HG03469 (cell line): ENCODE measurements around the gene FMN2.

ENCODE experiments used
- ATAC-seq: cut with Tn5 transposase; IDR thresholded peaks from one replicate; pipeline ENCODE4 v1.9.1; 2021; ENCODE audit warnings: mild to moderate bottlenecking, moderate library complexity, moderate number of reproducible peaks; ENCODE audit not compliant: unreplicated experiment

The FMN2 gene

DNA sequence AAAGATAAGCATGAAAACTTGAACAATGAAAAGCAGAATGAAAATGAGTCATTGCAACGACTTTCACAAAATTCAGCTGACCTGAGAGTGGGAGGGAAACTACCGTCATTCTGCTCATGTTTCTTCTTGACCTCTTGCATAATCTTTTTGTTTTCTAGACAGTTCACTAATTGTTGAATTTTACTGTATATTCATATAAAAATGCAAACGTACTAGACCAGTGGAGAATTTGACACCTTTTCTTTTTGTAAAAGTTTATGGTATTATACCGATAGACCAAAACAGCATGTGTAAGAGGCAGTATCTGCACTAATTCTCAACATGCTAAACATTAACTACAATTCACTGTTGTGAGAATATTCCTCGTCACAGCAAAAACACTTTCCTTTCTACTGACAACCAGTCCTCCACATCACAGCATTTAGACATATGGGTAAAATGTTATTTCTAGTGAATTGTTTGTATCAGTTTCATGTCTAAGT lies 382.5 kb downstream of the FMN2 start:
- no peak for ATAC-seq

GRCh38 chr1:240475832-240476231 lies 384.1 kb downstream of the FMN2 start:
- ATAC-seq: no peak

DNA sequence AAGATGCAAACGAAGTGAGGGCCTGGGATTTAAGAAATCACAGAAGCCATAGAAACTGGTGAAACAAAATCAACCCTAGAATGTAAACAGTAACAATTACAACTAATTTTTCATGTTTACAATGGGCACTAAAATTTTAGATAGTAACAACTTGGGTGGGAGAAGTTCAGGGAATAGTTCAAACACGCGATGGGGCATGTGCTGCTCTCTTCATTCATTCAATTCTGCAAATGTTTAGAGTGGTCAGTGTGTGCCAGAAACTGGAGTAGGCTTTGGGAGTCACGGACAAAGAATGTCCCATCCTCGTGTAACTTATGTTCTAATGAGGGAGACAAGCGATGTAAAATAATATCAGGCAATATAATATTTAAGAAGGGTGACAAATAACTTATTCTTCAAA lies 386.9 kb downstream of the FMN2 start:
- no peak for ATAC-seq

DNA sequence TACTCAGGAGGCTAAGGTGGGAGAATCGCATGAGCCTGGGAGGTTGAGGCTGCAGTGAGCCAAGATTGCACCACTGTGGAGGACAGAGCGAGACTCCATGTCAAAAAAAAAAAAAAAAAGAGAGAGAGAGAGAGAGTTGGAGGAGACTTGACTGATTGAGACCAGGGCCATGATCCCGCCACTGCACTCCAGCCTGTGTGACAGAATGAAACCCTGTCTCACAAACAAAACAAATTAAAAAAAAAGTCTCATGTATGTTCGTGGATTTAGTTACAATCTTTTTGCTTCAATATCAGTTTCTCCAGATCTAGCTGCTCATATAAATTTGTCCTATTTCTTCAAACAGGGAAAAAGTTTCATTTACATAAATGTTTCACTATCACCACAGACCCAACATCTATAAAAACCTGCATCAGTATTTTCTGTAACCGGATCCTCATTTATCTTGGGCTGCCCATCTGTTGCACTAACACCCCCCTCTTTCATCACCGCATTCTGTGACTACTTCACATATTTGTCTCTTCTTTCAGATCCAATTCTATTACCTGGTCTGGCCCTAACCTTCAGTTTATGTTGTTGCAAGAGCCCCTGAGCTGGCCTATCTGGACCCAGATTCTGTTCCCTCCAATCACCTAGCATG lies 393.2 kb downstream of the FMN2 start:
- ATAC-seq: no peak

- ATAC-seq: no peak
Observed at GRCh38 chr1:240486611-240487010, 394.9 kb downstream of the FMN2 start.

GRCh38 chr1:240487493-240487892 lies 395.8 kb downstream of the FMN2 start:
- no peak for ATAC-seq

DNA sequence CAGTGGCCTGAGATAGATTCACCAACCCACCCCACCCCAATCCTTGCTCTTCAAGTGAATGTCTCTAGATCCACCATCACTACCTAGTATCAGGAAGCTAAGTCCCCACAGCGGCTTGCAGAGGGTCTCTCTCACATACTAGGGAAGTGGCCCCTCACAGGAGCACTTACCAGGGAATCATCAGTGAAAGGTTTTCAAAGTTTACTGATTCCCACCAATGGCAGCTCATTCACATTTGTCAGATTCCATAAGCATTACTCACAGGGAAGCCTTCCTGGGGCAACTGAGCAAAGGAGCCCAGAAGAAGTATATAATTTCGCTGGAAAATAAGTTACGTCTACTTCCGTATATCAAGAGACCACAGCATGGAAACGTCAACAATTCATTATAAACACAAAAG lies 399.5 kb downstream of the FMN2 start:
- ATAC-seq: no peak

- ATAC-seq: no peak
Observed at GRCh38 chr1:240491796-240492195, 400.1 kb downstream of the FMN2 start.

- ATAC-seq: no peak
Observed at GRCh38 chr1:240492832-240493440, 401.3 kb downstream of the FMN2 start.

DNA sequence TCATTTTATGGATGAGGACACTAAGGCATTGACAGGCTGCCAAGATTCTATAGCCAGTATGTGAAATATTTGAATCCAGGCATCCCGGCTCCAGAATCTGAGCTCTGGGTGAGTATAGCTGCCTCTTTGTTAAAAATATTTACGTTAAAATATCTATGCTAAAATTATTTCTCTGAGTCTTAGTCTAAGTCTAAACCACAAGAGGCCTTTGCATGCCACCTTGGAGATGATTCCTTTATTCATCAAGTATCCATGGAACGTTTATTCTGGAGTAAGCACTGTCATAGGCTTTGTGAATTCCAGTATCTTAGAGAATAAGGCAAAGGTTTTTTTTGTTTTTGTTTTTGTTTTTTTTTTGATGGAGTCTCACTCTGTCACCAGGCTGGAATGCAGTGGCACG lies 403.9 kb downstream of the FMN2 start:
- ATAC-seq: no peak

DNA sequence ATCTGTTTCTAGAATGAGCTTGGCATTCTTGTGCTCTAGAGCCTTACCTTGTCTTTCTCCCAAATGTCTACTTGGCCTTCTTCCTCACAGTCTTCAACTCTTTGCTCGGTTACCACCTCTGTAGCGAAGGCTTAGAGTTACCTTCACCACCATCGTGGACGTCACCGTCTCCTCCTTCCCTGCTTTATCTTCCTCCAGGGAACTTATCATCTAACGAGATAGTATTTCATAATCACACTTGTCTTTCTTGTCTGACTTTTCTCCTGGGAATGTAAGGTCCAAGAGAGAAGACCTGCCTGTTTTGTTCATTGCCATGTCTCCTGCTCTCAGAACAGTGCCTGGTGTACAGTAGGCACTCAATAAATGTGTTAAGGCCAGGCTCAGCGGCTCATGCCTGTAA lies 404.7 kb downstream of the FMN2 start:
- ATAC-seq: no peak

DNA sequence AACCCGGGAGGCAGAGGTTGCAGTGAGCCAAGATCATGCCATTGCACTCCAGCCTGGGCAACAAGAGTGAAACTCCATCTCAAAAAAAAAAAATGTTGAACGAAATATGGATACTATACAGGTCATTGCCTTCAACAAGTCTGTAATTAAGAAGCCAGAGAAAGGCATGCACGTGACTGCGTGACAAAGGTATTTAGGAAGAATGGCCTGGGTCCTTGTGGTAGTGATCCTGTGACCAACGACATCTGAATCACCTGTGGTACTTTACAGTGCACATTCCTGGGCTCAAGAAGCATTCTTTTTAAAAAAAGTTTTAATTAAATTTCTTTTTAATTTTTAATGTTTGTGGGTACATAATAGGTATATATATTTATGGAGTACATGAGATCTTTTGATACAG lies 405.3 kb downstream of the FMN2 start:
- no peak for ATAC-seq

GRCh38 chr1:240497908-240498307 lies 406.2 kb downstream of the FMN2 start:
- no peak for ATAC-seq

- no peak for ATAC-seq
Observed at GRCh38 chr1:240498335-240498734, 406.7 kb downstream of the FMN2 start.

DNA sequence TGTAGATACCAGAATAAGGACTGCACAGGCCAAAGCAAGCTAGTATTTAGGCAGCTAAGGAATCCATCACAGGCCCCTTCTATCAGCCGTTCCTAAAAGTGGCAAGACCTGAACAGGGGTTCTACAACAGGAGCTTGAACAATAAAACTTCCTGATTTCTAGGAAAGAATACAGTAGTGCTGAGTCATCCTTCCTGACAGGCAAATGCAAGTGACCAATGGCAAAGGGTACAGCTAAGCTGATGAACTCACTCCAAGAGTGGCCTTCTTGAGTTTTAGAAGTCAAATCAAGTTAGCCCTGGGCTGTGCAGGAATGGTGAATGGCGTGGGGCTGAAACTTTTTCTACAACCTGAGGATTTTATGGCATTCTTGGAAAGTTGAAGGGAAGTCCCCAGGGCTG lies 407.3 kb downstream of the FMN2 start:
- no peak for ATAC-seq

DNA sequence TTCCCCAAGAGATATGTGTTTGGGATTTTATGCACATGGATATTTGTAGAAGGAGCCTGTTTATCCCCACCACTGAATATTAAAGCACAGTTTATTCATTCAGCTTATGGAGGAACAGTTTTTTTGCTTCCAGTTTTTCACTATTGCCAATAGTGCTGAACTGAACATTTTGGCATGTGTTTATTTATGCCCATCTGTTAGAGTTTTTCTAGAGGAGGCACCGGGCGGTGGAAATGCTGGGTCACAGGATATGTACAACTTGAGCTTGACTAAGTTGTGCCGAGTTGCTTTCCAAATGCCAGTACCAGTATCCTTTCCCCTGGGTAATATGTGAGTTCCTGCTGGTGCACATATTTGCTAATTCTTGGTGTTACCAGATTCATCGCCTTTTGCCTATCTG lies 409.0 kb downstream of the FMN2 start:
- no peak for ATAC-seq

DNA sequence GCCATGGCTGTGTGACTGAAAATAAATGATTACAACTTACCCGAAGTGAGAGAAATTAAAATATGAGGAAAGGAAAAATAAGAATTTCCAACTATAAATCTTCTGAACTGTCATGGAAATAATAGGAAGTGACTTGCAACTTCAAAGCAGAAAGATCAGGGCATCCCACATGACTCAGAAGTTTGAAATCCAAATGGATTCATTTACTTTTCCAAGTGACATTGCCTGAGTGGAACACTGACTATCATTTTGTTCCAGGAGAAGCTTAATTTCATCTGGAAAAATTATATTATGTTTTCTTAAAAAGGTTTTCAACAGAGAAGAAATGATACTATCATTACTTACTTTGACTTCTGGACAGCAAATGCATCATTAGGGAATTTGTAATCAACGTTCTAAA lies 409.4 kb downstream of the FMN2 start:
- no peak for ATAC-seq

DNA sequence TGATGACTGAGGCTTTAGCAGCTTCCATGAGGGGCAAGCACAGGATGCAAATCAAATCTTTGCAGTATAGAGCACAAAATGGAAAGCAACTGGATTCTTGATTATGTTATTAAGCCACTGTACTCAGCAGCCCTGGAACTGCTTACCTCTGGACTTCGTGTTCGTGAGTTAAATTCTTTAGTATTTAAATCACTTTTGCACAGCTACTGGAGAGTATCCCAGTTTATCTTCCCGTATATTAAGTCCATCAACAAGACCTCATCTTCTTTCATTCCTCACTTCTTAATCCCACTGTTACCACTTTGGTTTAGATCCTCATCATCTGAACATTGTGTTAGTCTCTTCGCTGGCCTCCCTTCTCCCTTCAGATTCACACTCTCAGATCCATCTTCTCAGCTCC lies 411.4 kb downstream of the FMN2 start:
- no peak for ATAC-seq

- ATAC-seq: no peak
Observed at GRCh38 chr1:240503558-240503957, 411.9 kb downstream of the FMN2 start.

- no peak for ATAC-seq
Observed at GRCh38 chr1:240506176-240506575, 414.5 kb downstream of the FMN2 start.

GRCh38 chr1:240508201-240508600 lies 416.5 kb downstream of the FMN2 start:
- ATAC-seq: no peak

DNA sequence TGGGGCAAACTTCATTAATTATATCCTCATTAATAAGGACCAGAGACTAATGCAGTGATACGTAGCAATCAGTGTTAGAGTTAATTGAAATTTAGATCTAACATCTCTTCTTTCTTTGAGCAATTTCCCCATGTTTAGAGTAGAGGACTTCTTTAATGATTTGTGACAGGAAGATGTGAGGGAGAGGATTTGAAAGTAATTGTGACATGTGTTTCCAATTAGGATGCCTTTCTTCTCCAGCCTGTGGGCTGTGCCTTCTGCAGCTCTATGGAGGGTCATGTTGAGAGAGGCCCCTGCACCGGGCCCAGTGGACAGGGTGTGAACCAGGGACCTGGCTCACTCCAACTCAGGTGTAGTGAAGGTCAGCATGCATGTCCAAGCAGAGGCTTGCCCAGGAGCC lies 417.3 kb downstream of the FMN2 start:
- ATAC-seq: no peak

DNA sequence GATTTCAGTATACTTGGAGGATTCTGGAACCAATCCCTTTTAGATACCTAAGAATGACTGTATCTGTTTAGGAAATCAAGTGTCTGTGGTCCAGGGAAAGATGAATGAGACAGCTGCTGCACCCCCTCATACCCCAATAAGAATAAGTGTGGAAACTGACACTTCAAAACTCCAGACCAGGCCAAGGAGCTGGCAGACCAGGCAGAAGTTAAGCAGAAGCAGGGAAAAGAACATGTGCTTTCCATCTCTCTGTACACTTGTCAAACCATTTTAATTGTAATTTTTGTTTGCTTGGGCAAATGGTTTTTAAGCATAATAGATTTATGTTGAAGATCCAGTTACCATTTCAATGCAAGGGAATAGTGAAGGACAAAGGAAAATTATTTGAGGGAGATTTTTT lies 420.1 kb downstream of the FMN2 start:
- no peak for ATAC-seq
